K562 (cell line): ENCODE data around the gene LMO4. TPM values are rescaled to one million over a fixed set of nuclear protein-coding genes. Genes with fewer than 3 reads are reported as not detected.

Source experiments
- ATAC-seq: fragments of 200-7000 bp; cut with Tn5 transposase; 3 replicates; pipeline ENCODE4 v1.9.1; 2020; ENCODE audit warnings: moderate library complexity
- BruUV-seq: library from RNA; stranded (reverse); fragments of 400-500 nt; replicated peaks from 2 replicates; lab custom pipeline; 2021; lab: Mats Ljungman, UMichigan
- CTCF ChIA-PET: fragments of 300-600 bp; formaldehyde crosslinking; extraction: SDS; loops from one replicate; lab custom pipeline; 2021; ENCODE audit warnings: low intra/inter-chr PET ratio; lab: Yijun Ruan, JAX
- POLR2A ChIA-PET: fragments of 300-600, 350-650 bp; sonication (Branson Sonifier 250); formaldehyde crosslinking; extraction: SDS; loops from one replicate; lab custom pipeline; 2021; ENCODE audit warnings: antibody characterized with exemption, inconsistent platforms; lab: Yijun Ruan, JAX
- DNase-seq, 4 experiments: peaks; one replicate each; pipeline versions ENCODE4 v3.0.0 to v3.0.0-alpha.2; 2011 to 2018; ENCODE audit warnings: low spot score in 3 of 4, mixed read lengths in 3 of 4; ENCODE audit errors: extremely low read depth in 1 of 4
- FAIRE-seq: peaks from 2 replicates; lab custom pipeline; 2011; peaks lifted over from hg19 to GRCh38; lab: Jason Lieb, UNC
- H2AFZ ChIP-seq: 2 replicates; pipeline ENCODE4 v1.6.0; 2011; ENCODE audit warnings: low read depth, low read length, control low read depth, inconsistent platforms
- H3K27ac ChIP-seq: fragments of 200-600 bp; 3 replicates; pipeline ENCODE4 v1.8.0; 2011; ENCODE audit warnings: low read depth, mild to moderate bottlenecking, control low read depth, inconsistent platforms, low read length, moderate library complexity, mixed read lengths; ENCODE audit errors: extremely low read depth
- H3K27me3 ChIP-seq, 2 experiments: fragments of 300-600 bp in 1 of 2; 2 replicates in 1 of 2; 3 replicates in 1 of 2; pipeline versions ENCODE4 v1.6.0 to v1.8.0; 2011; ENCODE audit warnings: inconsistent platforms in 2 of 2, low read length in 2 of 2, mild to moderate bottlenecking in 1 of 2, mixed read lengths in 1 of 2, moderate library complexity in 1 of 2; ENCODE audit not compliant: control insufficient read depth in 2 of 2, insufficient read depth in 2 of 2
- H3K36me3 ChIP-seq: fragments of 300-600 bp; 3 replicates; pipeline ENCODE4 v1.8.0; 2011; ENCODE audit warnings: mild to moderate bottlenecking, low read length, inconsistent platforms; ENCODE audit not compliant: control insufficient read depth, insufficient read depth
- H3K4me1 ChIP-seq, 2 experiments: fragments of 200-600 bp in 1 of 2; replicated peaks in 1 of 2; 2 replicates in 1 of 2; 3 replicates in 1 of 2; pipeline versions ENCODE4 v1.5.1 to v1.8.0; 2011; ENCODE audit warnings: inconsistent platforms in 2 of 2, low read length in 2 of 2, mild to moderate bottlenecking in 1 of 2, mixed read lengths in 1 of 2, moderate library complexity in 1 of 2; ENCODE audit not compliant: control insufficient read depth in 2 of 2, insufficient read depth in 2 of 2
- H3K4me2 ChIP-seq: 2 replicates; pipeline ENCODE4 v1.6.1; 2011; ENCODE audit warnings: low read length, control low read depth, inconsistent platforms, mixed read lengths; ENCODE audit not compliant: insufficient read depth
- H3K4me3 ChIP-seq: fragments of 200-600 bp; sonication (generic), shearing (Covaris generic); 2 replicates; pipeline ENCODE4 v1.5.1; 2016; ENCODE audit warnings: control low read depth, inconsistent platforms
- H3K79me2 ChIP-seq: fragments of 200-600 bp; 3 replicates; pipeline ENCODE4 v1.8.0; 2011; ENCODE audit warnings: low read length, inconsistent platforms; ENCODE audit not compliant: control insufficient read depth, insufficient read depth
- H3K9ac ChIP-seq, 2 experiments: 2 replicates each; pipeline versions ENCODE4 v1.6.0 to v1.6.1; 2011; ENCODE audit warnings: low read depth in 2 of 2, low read length in 2 of 2, control low read depth in 1 of 2, inconsistent platforms in 1 of 2, mild to moderate bottlenecking in 1 of 2, mixed read lengths in 1 of 2; ENCODE audit not compliant: insufficient read depth in 1 of 2
- H3K9me1 ChIP-seq: one replicate; pipeline ENCODE4 v1.6.0; 2011; ENCODE audit warnings: inconsistent platforms, mild to moderate bottlenecking, low read length, moderate library complexity; ENCODE audit not compliant: control insufficient read depth, insufficient read depth
- H3K9me3 ChIP-seq: replicated peaks from 2 replicates; pipeline ENCODE4 v1.5.1; 2011; ENCODE audit warnings: low read depth, low read length, inconsistent platforms; ENCODE audit not compliant: control insufficient read depth, insufficient read depth
- H4K20me1 ChIP-seq: replicated peaks from 2 replicates; pipeline ENCODE4 v1.6.1; 2011; ENCODE audit warnings: low read length, inconsistent platforms, mixed read lengths; ENCODE audit not compliant: control insufficient read depth, insufficient read depth
- FOXP1 ChIP-seq: sonication (generic); formaldehyde crosslinking; IDR thresholded peaks from 2 replicates; pipeline ENCODE4 v1.8.0; 2022; ENCODE audit warnings: mild to moderate bottlenecking, missing genetic modification reagents
- KDM4B ChIP-seq, 2 experiments: fragments of 450-650 bp in 1 of 2; sonication (generic) in 1 of 2; IDR thresholded peaks; 2 replicates each; pipeline ENCODE4 v1.6.1; 2016 to 2017; ENCODE audit warnings: borderline replicate concordance in 2 of 2, antibody characterized with exemption in 1 of 2, low read depth in 1 of 2, mild to moderate bottlenecking in 1 of 2
- POLR2AphosphoS5 ChIP-seq: IDR thresholded peaks from 2 replicates; pipeline ENCODE4 v1.6.1; 2011; ENCODE audit warnings: mild to moderate bottlenecking, low read depth, low read length, moderate library complexity; ENCODE audit not compliant: control insufficient read depth, insufficient read depth
- RBM14 ChIP-seq: fragments of 200-400 bp; formaldehyde crosslinking; IDR thresholded peaks from 2 replicates; pipeline ENCODE4 v1.6.1; 2018; ENCODE audit warnings: low read depth, mild to moderate bottlenecking, low read length, moderate library complexity, borderline replicate concordance; ENCODE audit not compliant: insufficient read depth
- REST ChIP-seq, 2 experiments: fragments of 450-650 bp; formaldehyde crosslinking in 1 of 2; IDR thresholded peaks; 2 replicates each; pipeline versions ENCODE4 v1.4.0 to v1.6.1; 2014 to 2020; ENCODE audit warnings: mild to moderate bottlenecking in 2 of 2, borderline replicate concordance in 1 of 2, low read depth in 1 of 2
- SP1 ChIP-seq: sonication (generic); formaldehyde crosslinking; IDR thresholded peaks from 2 replicates; pipeline ENCODE4 v1.8.1; 2022; ENCODE audit warnings: mild to moderate bottlenecking, missing genetic modification reagents
- SPI1 ChIP-seq: IDR thresholded peaks from 2 replicates; pipeline ENCODE4 v1.6.1; 2011; ENCODE audit warnings: low read depth, low read length, control low read depth, borderline replicate concordance
- TAL1 ChIP-seq: fragments of 450-650 bp; IDR thresholded peaks from 2 replicates; pipeline ENCODE4 v1.6.1; 2016; ENCODE audit warnings: mild to moderate bottlenecking
- YY1 ChIP-seq, 3 experiments: IDR thresholded peaks; 2 replicates each; pipeline ENCODE4 v1.6.1; 2011; ENCODE audit warnings: low read length in 2 of 3, mild to moderate bottlenecking in 2 of 3, moderate library complexity in 2 of 3, borderline replicate concordance in 1 of 3, control low read depth in 1 of 3, low read depth in 1 of 3; ENCODE audit not compliant: insufficient read depth in 3 of 3, insufficient replicate concordance in 2 of 3, control insufficient read depth in 1 of 3, insufficient read length in 1 of 3; ENCODE audit errors: extremely low read depth in 1 of 3
- ZKSCAN3 ChIP-seq: fragments of 250-450 bp; sonication (Bioruptor Pico); IDR thresholded peaks from 2 replicates; pipeline ENCODE4 v1.4.0; 2020
- ZNF311 ChIP-seq: fragments of 250-450 bp; sonication (Bioruptor Pico); IDR thresholded peaks from 2 replicates; pipeline ENCODE4 v1.4.0; 2020; ENCODE audit warnings: mild to moderate bottlenecking, moderate library complexity
- WGBS: fragments of 100-300 bp; shearing (Covaris generic); methylation state at CpG from one replicate; pipeline ENCODE4 v1.1.6; 2016; ENCODE audit warnings: low coverage, mixed read lengths; ENCODE audit not compliant: insufficient coverage; ENCODE audit errors: missing lambda C conversion rate; 5-methylcytosine and 5-hydroxymethylcytosine counted together
- in situ Hi-C: fragments of 300-500 bp; cut with MboI; formaldehyde crosslinking; loops from 4 replicates; pipeline ENCODE4 v1.15.0; 2018; ENCODE audit warnings: inconsistent platforms, mixed read lengths
- intact Hi-C: fragments of 100-400 bp; cut with micrococcal nuclease; formaldehyde crosslinking; loops from 2 replicates; pipeline ENCODE4 v1.14.2; 2022
- polyA plus RNA-seq, 8 experiments: library from polyadenylated mRNA; depleted of rRNA in 4 of 8; stranded (reverse) in 5 of 8; unstranded in 3 of 8; fragments of >200 nt; fragmentation: Nextera tagmentation in 2 of 8; fragmentation: Illumina TruSeq in 1 of 8; extraction: Ambion mirVana in 2 of 8; extraction: Trizol in 1 of 8; gene quantifications; 2 replicates each; pipeline versions ENCODE4 v1.2.1 to v1.2.3, GENCODE V29; 2011 to 2014; ENCODE audit warnings: inconsistent platforms in 1 of 8, missing spikeins in 1 of 8
- total RNA-seq, 7 experiments: library from RNA; depleted of rRNA in 6 of 7; stranded (reverse); fragments of >200 nt in 6 of 7; fragmentation: Illumina TruSeq in 2 of 7; extraction: Trizol in 2 of 7; gene quantifications; 2 replicates each; pipeline versions ENCODE4 v1.2.1 to v1.2.3, GENCODE V29; 2011 to 2021; ENCODE audit warnings: low replicate concordance in 1 of 7

LMO4 gene
- total and polyA plus RNA-seq, 9 of the 15 experiments (the other 6 are each of a cell fraction or from before 2014, with no cell fraction given) = 3.1 to 35.3 (median 22.4) TPM

DNA sequence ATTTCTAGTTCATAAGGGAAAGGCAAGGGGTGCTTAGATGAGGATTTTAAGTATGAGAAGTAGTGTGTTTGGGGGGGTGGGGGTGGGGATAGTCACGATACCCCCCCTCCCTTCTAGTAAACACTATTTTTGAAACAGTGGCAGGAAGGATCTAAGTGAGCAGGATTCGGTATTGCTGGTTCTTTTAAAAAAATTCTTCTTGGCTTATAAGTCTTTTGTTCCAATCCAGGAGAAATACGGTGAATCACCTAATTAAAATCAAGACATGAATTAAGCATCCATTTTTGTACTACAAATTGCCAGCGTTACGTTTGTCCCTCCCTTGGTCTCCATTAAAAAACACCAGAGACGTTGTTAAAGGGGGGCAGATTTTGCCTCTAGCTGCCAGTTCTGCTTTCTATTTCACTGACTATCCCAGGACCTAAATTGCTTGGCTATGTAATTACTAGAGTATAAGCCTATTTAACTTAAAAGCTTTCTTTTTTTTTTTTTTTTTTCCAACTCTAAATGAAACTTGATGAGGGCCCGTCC is 911 bp downstream of the LMO4 start:
- H4K20me1 ChIP-seq = no peaks in the 10 kb centered on the region; the same call in 1 of the 2 replicates
- ATAC-seq = no peak
- in situ Hi-C loops (no loop called here), intact Hi-C loops (loop anchor here (10.0 kb wide), 1 partner anchor 1355 kb away; the partner anchor contains the start of gene PKN2)
- H3K9ac ChIP-seq = peak overlapping the region; percentile 75 to 95
- H3K9me1 ChIP-seq = no peaks in the 10 kb centered on the region
- H2AFZ ChIP-seq = peak overlapping the region; percentile 64
- WGBS = 0% methylated on average over 7 of the region's 7 CpGs
- DNase-seq = peak in 3 of 4 experiments; percentile 44 to 71 (median 60)
- peak overlapping the region; percentile 79 for H3K4me2 ChIP-seq
- H3K27me3 ChIP-seq = no peaks in the 10 kb centered on the region
- H3K4me1 ChIP-seq = peaks cover 16 to 19% of the 10 kb centered on the region in 2 experiments; a peak in 4 of 5 replicates
- BruUV-seq = TSS peak; percentile 70
- no peaks in the 10 kb centered on the region for H3K9me3 ChIP-seq
- peaks cover 30% of the 10 kb centered on the region for H3K79me2 ChIP-seq
- FAIRE-seq = no peak
- peak overlapping the region; percentile 84 for H3K27ac ChIP-seq
- H3K36me3 ChIP-seq = peaks cover 9% of the 10 kb centered on the region; the same call in 2 of the 3 replicates
- peak overlapping the region; percentile 80 for H3K4me3 ChIP-seq
- POLR2A ChIA-PET = interaction anchor here (0.6 to 2.2 kb wide), 7 partner anchors 12 to 181 kb away, joined by 3 to 13 read pairs (median 3); no protein-coding TSS in a partner anchor
- CTCF ChIA-PET = no interaction called here
- peak in 1 of 3 experiments; percentile 47 for TF ChIP-seq YY1 (IDR thresholded peaks at IDR 0.05; ENCODE audit: borderline replicate concordance in 1 of 3, control insufficient read depth in 1 of 3, extremely low read depth in 1 of 3, insufficient read depth in 3 of 3, insufficient read length in 1 of 3, insufficient replicate concordance in 2 of 3, low read depth in 1 of 3, low read length in 2 of 3)
- 0 out of 2 replicates have a peak, but pooled peaks have one; percentile 8 for TF ChIP-seq POLR2AphosphoS5
- no peak for TF ChIP-seq RBM14
- no peak for TF ChIP-seq KDM4B (IDR thresholded peaks at IDR 0.05; ENCODE audit: borderline replicate concordance in 2 of 2, low read depth in 1 of 2)
- TF ChIP-seq SP1 (CRISPR knock-in tag) = no peak
- no peak for TF ChIP-seq ZNF311 (CRISPR knock-in tag)
- TF ChIP-seq TAL1 = no peak
- TF ChIP-seq SPI1 = peak; percentile 42; the same call in 1 of the 2 replicates
- no peak for TF ChIP-seq FOXP1 (CRISPR knock-in tag)
- no peak for TF ChIP-seq ZKSCAN3 (CRISPR knock-in tag)
- no peak for TF ChIP-seq REST (IDR thresholded peaks at IDR 0.05; ENCODE audit: borderline replicate concordance)
- TF ChIP-seq REST (CRISPR knock-in tag; IDR thresholded peaks at IDR 0.05; ENCODE audit: low read depth) = no peak
